Cerebellar cortex (tissue), 1 donor: Measurements from ENCODE around the gene POU2AF1.
A peak's percentile ranks its signal among the peaks of the same experiment; 100 is the strongest.

Experiments used
- DNase-seq: peaks from one replicate; pipeline ENCODE4 v3.0.0-alpha.2; 2015; ENCODE audit warnings: low spot score

Gene POU2AF1

DNA sequence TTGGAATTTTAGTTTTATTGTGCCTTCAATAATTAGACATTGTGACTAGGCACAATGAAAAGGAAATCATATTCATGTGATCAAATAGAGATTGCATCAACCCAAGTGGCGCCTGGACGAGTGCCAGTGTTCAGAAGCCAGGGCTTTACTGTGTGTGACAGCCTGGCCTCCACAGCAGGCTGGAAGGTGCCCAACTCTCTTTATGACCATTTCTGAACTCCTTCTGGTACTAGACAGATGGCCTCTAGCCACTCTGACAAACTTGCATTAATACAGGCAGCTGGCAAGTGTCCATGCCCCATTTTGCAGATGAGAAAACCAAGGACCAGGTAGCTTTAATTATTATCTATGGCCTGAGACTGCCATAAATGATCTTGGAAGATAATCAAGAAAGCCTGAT lies 8.3 kb upstream of the POU2AF1 start:
- DNase-seq = peak; percentile 94

DNA sequence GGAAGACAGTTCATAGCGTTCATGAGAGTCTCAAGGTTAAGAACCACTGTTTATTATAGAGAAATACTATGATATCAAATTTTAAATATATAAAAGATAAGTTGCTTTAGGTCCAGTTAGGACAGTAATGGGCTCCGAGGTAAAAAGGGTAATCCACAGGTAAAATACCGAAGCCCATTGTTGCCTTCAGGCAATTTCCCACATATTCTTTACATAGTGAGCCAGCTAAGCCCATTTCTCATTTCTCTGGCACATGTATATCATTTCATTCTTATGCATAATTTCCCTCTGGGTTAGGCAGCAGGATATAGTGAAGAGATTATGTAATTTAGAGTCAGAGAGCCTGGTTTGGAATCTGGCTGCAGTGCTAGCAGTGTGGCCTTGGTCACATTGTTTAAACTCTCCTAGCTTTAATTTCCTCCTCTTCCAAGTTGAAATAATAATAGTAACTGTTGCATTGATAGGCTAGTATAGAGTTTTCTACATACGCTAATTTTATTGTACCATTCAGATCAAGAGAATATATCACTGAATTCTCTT lies 7.6 kb upstream of the POU2AF1 start:
- DNase-seq = peak; percentile 9

DNA sequence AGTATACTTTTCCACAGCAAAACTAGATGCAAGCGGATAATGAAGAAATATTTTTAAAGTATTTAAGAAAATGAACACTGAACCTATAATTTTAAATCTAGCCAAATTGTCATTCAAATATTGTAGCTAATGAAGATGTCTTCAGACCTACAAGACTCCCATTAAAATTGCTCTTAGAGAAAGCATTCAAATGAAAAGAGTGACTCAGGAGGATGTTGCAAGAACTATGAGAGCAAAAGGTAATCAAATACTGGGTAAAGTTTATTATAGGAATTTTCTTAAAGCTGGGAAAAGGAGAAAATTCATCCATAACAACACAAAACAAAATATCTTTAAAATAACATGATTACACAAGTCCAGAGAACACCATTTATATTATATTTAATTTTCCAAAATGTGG lies 5.4 kb upstream of the POU2AF1 start:
- DNase-seq = no peak

DNA sequence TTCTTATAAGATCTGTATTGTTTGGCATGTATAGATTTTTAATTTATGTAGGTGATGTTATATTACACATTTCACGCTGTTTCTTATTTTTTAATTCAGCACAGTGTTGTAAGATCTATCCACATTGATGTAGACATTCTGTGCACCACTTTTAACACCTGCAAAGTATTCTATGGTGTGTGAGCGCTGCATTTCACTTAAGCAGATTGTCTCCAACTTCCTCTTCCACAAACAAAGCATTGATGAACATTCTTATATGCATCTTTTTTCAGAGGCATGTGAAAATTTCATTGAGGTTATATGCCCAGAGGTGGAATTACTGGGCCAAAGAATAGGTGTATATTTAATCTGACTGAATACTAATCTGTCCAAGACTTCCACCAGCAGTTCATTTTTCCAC lies 3.4 kb upstream of the POU2AF1 start:
- no peak for DNase-seq

DNA sequence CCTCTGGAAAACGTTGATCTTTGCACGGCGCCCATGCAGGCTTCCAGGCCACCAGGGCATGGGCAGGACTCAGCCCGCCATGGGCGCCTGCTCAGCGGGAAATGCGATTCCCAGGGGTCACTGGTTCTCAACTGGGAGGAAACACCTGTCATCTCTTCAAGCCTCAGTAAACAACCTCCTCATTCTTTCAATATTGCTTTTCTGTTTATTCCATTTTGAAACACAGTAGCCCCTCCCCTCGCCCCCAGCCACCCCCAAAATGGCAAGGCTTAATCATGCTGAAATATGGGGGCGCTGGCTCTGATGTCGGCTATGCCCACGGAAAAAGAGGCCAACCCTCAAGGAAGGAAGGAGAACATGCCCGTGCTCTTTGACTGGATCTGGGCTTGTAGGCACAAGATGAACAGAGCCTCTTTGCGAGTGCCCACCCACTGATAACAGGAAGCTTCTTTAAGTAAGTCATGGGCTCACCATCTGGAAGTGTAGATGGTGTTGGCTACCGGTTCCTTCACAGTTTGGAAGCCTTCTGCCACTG lies 594 bp upstream of the POU2AF1 start:
- DNase-seq = peak; percentile 11

DNA sequence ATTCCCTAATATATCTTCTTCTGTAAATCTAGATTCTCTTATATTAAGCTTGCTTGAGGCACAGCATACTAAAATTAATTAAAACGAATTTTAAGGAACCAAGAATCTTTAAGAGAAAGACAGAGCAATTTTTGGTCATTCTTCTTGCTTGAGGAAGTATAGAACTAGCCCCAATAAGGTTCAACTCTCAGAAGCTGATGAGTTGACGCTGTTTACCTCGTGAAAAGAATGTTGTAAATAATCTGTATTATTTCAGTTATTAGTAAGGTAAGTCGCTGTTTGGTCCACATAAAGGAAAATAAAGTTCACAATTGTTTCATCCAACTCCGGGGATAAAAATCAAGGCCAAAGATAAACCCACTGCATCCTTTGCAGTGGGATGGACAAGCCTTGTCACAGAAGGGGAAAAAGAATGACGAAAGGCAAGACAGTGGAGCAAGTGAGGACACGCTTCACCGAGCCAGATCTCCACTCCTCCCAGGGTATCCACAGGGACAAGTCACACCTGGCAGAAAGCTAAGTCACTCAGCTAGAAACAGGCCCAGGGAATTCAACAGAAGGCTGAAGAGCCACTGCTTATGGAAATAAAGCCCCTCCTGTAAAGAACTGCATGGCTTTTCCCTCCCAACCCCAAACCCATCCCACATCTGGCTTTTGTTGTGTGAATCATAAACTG lies 752 bp downstream of the POU2AF1 start:
- no peak for DNase-seq

DNA sequence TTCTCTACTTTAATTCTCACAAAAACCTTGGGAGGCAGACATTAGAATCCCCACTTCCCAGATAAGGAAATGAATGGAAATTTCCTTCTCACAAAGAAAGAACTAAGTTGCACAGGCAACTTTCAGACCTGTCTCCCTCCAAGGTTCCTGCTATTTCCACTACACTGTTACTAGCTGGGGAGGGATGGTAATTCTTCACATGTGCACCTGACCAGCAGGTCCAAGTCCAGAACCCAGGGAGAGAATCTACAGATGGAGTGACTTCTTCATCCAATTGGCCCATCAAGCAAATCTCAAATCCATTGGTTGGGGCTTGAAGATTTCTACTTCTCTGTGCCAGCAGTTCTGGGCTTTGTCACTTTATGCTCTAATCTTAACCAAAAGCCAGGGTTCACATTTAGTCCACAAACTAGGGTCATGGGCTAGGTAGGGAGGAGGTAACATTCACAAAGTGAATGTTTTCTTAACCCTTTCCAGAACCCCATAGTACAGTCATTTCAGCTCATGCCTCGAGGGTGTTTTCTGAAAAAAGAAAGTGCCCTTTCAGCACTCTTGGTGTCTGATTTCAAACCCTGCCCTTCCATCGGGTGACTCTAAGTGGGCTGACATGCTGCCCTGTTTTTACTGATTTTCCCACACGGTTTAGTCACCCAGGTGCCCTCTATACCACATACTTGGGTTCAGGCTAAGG lies 2.7 kb downstream of the POU2AF1 start:
- no peak for DNase-seq

DNA sequence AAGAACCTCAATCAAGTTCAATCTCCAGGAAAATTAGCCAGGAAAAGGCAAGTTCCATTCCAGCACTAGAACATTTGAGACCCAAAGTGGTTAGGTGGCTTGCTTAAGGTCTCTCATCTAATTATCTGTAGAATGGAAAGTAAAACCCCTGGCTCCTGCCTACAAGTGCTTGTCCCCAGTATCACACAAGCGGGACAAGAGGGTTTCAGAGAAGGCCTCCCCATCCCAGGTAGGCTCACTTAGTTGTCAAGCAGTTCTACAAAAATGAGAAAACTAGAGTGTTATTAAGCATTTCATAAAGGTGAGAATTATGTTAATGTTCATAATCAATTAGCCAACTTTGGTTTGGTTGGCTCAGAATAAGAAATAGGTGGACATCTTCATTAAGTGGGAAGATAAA lies 5.5 kb downstream of the POU2AF1 start:
- no peak for DNase-seq

DNA sequence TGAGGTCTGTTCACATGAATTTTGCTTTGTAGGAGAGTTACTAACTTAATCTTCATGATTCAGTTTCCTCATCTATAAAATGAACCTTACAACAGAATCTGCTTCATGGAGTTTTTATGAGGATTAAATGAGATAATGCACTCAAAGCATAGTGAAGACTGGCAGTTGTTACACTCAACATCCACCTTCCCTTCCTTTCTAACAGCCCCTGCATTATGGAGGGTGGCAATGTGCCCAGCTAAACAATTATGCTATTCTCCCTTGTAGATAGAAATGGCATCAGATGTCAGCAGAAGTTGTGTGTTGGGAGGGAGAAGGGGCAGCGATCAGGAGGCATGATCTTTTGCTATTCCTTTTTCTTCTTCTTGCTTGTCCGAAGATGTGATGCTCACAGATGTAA lies 6.5 kb downstream of the POU2AF1 start:
- no peak for DNase-seq

DNA sequence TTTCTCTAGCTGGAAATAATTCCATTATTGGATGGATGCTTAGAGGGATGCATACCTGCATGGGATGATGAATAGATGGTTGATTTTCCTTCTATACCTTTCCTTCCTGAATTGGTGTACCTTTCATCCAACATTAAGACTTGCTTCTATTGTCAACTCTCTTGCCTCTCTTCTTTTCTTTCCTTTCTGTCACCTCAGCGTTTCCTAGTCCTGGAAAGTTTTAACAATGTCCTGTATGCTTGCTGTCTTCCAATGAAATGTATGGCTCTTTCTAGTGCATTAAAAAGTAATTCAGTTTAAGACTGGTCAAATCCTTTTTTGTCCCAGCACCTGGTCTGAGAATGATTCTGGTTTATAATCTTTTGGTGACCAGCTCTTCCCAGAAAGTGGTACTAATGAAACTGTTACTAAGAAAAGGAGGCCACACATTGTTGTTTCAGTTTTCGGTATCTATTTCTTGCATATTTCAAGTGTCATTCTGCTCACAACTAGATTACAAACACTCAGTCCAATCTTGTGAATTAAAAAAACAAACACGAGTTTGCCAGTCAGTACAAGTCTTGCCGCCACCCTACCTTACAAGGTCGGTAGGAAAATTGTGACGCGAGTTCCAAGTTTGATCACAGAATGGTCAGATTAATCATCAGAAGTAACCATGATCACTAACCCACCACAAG lies 8.0 kb downstream of the POU2AF1 start:
- no peak for DNase-seq

DNA sequence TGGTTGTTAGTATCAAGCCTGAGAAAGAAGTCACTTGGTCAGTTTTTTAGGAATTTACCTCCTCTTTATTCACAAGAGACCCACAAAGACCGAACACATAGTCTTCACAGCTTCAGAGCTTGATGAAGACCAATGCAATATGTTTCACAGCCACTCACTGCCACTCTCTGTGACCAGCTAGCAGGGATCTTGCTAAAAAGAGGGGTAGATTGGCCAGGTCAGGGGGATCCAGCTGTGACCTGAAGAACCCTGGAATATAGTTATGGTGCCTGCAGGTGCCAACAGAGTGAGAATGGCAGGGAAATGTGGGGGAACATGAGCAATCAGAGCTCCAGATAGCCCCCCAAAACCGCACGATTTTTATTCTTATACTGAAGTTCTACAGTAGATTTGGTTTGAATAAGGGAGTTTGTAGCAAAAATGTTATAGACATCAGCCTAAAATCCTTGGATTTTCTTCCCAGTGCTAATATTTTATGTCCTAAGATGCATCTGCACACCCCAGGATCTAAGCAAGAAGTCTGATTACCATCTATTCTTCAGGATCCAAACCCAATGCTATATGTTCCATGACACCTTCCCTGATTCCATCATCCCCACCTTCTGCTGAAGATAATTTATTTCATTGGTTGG lies 8.7 kb downstream of the POU2AF1 start:
- no peak for DNase-seq

DNA sequence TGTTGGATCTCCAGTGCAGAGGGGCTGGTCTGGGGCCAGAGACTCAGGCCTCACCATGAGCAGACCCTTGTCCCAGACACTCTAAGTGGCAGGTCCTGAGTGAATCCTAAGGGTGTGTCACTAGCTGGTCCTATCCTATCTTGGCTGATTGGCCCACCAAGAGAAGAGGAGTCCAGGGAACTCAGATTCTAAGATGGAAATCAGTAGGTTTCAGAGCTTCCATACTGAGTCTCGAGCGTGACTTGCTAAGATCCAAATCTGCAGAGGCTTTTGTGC lies 10.9 kb downstream of the POU2AF1 start:
- no peak for DNase-seq

DNA sequence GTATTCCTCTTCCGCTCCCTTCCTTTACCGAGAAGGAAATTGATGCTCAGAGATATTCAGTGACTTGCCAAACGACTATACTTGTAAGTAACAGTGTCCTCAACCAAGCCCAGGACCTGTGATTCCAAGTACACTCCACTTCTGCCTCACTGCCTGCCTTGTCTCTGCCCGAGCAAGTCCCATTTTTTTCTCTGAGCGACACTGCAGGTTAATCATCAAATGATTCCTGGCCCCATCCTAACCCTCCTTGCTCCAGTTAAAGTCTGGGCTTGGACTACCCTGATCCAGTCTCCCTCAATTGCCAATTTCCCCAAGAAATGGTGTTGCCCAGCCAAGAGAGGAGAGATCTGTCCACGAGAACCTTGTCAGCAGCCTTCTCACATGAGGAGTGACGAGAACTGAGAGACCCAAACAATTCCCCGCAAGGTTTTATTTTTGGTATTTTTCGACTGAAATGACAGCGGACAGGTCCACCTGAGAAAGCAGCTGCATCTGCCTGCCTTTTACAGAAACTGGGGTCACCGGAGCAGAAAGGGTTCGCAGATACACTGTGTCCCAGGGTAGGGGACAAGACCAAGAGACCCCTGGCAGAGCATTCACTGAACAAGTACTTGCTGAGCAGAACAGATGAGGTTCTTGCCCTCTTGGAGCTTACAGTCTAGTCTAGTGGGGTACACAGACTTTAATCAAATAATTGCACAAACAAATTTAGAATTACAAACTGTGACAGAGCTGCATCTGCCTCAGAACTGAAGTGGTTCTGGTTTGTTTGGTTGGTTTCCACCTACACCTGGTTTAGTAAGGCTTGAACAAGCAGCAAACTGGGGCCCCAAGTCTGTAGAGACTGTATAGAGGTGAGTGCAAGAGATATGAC lies 11.4 kb downstream of the POU2AF1 start:
- no peak for DNase-seq

DNA sequence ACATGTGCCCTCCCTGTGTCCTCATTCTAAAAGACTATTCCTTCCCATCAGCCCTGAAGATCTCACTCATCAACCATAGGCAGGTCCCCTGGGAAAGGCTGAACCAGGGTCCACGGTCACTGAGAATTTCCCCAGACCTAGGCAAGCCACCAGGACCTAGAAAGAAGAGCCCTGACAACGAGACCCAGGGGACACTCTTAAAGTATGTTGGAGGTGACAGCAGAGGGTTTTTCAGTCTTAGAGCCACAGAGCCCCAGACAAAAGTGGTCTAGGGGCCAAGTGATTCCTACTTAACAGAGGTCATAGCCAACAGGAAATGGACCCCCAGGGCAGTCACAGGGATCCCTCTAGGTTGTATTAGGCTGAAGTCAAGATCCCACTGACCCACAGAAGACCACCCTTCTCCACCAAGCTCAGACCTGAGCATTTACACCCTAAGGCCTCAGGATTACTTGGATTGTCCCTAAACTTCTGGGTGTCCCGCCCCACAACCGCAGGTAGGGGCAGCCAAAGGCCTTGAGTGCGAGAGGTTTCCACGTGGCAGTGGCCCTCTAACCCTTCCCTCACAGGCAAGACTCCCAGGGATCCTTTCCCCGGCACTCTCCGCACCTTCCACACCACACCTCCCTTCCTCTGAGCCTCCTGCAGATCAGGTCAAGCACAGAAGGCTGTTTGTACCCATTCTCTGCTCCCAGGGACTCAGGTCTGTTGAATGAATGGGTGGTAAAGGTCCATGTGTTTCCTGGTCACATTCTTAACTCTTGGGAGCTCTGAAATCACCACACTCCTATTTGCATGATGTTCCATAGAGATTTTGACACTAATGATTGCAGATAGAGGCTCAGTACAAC lies 12.3 kb downstream of the POU2AF1 start:
- DNase-seq = no peak

DNA sequence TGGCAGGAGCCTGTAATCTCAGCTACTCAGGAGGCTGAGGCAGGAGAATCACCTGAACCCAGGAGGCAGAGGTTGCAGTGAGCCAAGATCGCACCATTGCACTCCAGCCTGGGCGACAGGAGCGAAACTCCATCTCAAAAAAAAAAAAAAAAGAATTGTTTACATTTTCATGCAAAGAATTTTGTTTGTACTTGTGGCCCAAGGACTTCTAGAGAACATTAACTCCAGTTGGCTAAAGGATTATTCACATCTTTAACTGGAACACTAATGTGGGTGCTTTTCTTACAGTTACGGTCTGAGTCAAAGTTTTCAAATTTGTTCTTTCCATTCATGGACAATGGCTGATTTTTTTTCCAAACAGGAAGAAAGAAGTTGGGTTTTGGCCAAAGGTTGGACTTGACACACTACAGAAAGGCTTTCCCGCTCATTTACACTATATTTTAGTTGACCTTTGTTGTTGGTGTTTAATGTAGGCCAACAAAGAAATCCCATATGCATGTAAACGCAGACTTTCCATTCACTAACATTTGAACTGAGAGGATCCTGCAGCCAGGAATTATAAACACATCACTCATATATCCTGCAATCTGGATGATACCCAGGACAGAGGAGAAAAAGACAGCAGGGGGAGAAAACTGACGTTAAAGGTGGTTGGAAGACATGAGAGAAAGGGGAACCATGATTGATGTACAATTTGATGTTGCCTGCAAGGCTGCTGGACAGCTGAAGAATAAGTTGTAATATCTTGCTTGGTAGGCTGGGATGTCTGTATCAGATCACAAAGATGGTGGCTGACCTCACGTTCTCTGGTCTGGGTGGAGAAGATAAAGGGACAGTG lies 13.1 kb downstream of the POU2AF1 start:
- DNase-seq = no peak

DNA sequence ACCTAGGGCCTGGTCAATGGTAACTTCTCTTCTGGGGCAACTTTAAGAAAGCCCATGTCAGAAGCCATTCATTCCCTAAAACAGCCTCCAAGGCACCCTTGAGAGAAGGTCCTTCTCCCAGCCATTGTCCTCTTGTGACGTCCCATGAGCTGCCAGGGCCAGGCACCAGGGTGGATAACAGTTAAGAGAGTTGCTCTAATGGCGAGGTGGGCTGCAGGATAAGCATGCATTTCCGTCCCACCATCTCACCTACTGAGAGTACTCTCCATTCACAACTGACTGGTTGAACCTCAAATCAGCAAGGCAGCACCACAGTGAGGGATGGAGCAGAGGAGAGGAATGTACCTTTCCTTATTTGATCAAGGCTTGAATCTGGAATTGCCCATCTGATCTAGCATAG lies 14.6 kb downstream of the POU2AF1 start:
- no peak for DNase-seq

DNA sequence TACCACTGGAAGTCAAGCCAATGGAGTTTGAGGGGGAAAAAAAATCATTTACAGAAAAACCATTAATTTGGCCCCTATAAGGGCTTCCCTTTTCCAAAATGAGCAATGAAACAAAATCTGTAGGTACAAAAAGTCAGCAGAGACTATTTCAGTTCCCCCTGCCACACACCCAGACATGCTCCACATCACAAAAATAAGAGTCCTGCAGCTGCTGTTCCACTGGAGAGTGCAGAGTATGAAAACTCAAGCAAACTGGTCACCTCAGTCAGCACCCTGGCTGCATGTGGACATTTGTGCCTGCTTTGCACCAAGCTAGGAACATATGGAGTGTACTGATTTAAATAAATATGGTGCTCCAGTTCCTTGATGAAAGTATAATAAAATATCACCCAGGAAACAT lies 15.1 kb downstream of the POU2AF1 start:
- DNase-seq = no peak

DNA sequence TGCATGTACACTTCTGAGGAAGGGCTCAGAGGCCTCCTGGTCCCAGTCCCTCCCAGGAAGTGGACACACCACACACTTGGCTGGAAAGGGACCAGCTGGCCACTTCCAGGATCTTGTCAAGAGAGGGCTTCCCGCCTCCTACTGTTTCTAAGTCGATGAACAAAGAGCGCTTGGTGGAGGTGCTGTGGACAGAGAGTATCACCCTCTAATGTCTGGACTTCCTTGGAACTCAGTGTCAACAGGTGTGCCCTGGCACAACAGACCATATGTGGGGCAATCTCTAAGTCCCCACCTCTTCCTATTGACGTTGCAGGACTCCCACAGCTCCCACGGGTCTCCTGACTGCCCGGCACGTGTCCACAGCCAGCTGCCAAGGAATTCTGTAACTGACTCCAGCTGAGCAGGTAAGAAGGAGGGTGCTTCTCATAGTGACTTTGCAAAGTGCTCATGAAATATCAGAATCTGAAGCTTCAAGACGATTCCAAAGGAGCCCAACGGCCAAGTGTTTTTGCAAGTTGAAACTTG lies 16.1 kb downstream of the POU2AF1 start:
- no peak for DNase-seq

DNA sequence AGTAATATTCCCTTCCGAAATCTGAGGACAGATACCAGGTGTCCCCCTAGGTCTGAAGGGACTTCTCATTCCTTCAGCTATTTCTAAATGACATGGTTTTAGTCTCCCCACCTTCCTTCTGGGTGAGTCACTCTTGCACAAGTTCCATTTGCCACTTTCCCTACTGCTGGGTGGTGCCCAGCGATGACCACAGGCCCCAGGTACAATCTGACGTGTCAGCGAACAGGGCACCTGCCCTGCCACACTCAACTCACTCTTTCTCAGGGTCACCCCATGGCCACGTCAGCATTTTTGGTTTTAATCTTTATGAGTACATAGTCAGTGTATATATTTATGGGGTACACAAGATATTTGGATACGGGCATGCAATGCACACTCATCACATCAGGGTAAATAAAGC lies 17.2 kb downstream of the POU2AF1 start:
- DNase-seq = no peak
